ENCODE results near the gene C1orf21.

The C1orf21 gene

GRCh38 chr1:184518736-184519357 is 132.0 kb downstream of the C1orf21 start:
- no peak for DNase-seq (ENCODE audit: extremely low read depth, low read depth)
- TF ChIP-seq CTCF (IDR thresholded peaks at IDR 0.05; ENCODE audit: low read depth, low read length): no peak

- no peak for DNase-seq (ENCODE audit: extremely low read depth, low read depth)
- no peak; the same call in 1 of the 2 replicates for TF ChIP-seq CTCF (IDR thresholded peaks at IDR 0.05; ENCODE audit: low read depth, low read length)
Measured at GRCh38 chr1:184520336-184520735, 133.5 kb downstream of the C1orf21 start.

DNA sequence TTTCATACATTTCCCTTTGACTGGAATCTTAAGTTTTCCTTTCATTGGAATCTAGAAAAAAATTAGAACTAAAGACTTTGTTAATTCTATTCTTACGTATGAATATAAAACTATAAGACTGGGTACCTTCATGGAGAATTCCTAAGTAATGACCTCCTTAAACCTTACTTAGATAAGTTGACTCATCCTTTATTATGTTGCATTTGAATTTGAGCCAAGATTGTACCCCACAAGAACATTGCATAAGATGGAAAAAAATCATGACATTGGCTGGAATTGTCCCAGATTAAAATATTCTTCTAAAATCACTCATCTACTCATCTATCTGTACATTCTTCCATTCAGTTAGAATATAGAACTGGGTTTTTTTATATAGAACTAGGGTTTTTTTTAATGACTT is 137.4 kb downstream of the C1orf21 start:
- no peak for DNase-seq (ENCODE audit: extremely low read depth, low read depth)
- TF ChIP-seq CTCF (IDR thresholded peaks at IDR 0.05; ENCODE audit: low read depth, low read length): no peak

GRCh38 chr1:184527402-184527801 is 140.6 kb downstream of the C1orf21 start:
- DNase-seq (ENCODE audit: extremely low read depth, low read depth): no peak
- TF ChIP-seq CTCF (IDR thresholded peaks at IDR 0.05; ENCODE audit: low read depth, low read length): no peak

DNA sequence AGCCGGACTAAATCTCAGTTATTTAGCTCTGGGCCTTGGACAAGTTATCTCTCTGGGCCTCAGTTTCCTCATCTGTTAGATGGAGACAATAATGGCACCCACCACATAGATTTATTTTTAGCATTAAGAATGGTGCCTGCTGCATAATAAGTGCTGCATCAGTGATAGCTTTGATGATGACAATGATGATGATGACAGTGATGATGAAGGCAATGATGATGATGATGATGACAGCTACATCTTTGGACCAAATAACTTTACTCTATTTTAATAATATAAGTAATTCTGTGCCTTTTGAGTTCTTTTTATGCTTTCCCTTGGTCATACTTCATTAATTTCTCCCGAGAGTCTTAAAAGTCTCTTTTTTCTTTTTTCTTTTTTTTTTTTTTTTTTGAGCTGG is 143.4 kb downstream of the C1orf21 start:
- DNase-seq (ENCODE audit: extremely low read depth, low read depth): no peak
- TF ChIP-seq CTCF (IDR thresholded peaks at IDR 0.05; ENCODE audit: low read depth, low read length): no peak

GRCh38 chr1:184531296-184531695 is 144.5 kb downstream of the C1orf21 start:
- no peak for DNase-seq (ENCODE audit: extremely low read depth, low read depth)
- TF ChIP-seq CTCF (IDR thresholded peaks at IDR 0.05; ENCODE audit: low read depth, low read length): no peak

DNA sequence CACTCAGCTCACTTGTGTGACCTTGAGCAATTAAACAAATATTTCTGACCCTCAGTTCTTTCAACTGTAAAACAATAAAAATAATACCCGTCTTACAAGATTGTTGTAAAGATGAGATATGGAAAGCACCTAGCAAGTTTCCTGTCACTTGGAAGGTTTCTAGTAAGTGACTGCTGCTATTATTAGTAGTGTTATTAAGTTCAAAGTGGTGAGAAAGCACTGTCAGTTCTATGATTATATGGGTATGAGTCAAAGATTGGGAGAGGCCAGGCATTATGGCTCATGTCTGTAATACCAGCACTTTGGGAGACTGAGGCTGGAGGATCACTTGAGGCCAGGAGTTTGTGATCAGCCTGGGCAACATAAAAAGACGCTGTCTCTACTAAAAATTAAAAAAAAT is 145.4 kb downstream of the C1orf21 start:
- no peak for TF ChIP-seq CTCF (IDR thresholded peaks at IDR 0.05; ENCODE audit: low read depth, low read length)
- no peak for DNase-seq (ENCODE audit: extremely low read depth, low read depth)
